Memory B cell (primary cell): ENCODE measurements around the gene DNAH17.

ENCODE experiments used
- ATAC-seq: fragments of 150-1000 bp; cut with Tn5 transposase; 2 replicates; pipeline ENCODE4 v1.10.0; 2021; ENCODE audit warnings: low read depth, mild to moderate bottlenecking, moderate library complexity
- DNase-seq, 2 donors: peaks; one replicate each; pipeline ENCODE4 v3.0.0; 2022; ENCODE audit warnings: low spot score in 2 of 2
- H3K27ac Mint-ChIP-seq: one replicate; pipeline ENCODE4 v1.8.0; 2022; ENCODE audit warnings: mild to moderate bottlenecking, moderate library complexity, mixed read lengths
- H3K27me3 Mint-ChIP-seq: one replicate; pipeline ENCODE4 v1.8.0; 2022; ENCODE audit warnings: mixed read lengths
- H3K36me3 Mint-ChIP-seq: one replicate; pipeline ENCODE4 v1.8.0; 2022; ENCODE audit warnings: mild to moderate bottlenecking, mixed read lengths
- H3K4me1 Mint-ChIP-seq: one replicate; pipeline ENCODE4 v1.8.0; 2022; ENCODE audit warnings: mixed read lengths
- H3K4me3 Mint-ChIP-seq: one replicate; pipeline ENCODE4 v1.8.0; 2022; ENCODE audit warnings: mild to moderate bottlenecking, moderate library complexity, mixed read lengths
- H3K9me3 Mint-ChIP-seq: one replicate; pipeline ENCODE4 v1.8.0; 2022; ENCODE audit warnings: mixed read lengths

Gene DNAH17

DNA sequence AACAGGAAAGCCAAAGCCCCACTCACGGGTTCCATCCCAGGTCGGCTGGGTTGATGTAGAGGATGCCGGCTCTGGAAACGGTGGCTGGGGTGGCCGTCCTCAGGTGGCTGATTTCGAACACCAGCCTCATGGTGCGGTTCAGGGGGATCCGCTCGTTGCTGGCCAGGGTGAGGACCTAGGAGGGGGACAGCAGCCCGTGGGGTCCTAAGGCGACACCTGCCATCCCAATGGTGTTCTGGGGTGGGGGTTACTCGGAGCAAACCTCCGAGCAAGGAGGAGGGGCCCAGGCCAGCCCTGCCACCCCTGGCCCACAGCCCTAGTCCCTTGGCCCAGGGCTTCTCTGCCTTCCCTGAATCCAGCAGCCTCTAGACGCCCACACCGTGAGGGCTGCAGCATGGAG is 86.5 kb downstream of the DNAH17 start:
- Mint-ChIP-seq H3K9me3 (no peaks in the 10 kb centered on the region), H3K27me3 (peaks cover 4% of the 10 kb centered on the region), H3K27ac (no peak overlapping the region), H3K4me1 (no peaks in the 10 kb centered on the region), H3K36me3 (no peaks in the 10 kb centered on the region), H3K4me3 (no peak overlapping the region)
- DNase-seq (no peak), ATAC-seq (no peak)

- H3K36me3 Mint-ChIP-seq, result no peaks in the 10 kb centered on the region
- no peak for ATAC-seq
Measured at GRCh38 chr17:78490156-78490555, 87.0 kb downstream of the DNAH17 start.

GRCh38 chr17:78488867-78489634 is 88.1 kb downstream of the DNAH17 start:
- Mint-ChIP-seq H3K27me3 (peaks cover 10% of the 10 kb centered on the region), H3K4me1 (peaks cover 4% of the 10 kb centered on the region), H3K9me3 (no peaks in the 10 kb centered on the region), H3K27ac (no peak overlapping the region), H3K4me3 (no peak overlapping the region), H3K36me3 (no peaks in the 10 kb centered on the region)
- DNase-seq (no peak), ATAC-seq (no peak)

More at GRCh38 chr17:78490156-78490555, 87.0 kb downstream of the DNAH17 start:
- no peaks in the 10 kb centered on the region for H3K9me3 Mint-ChIP-seq
- H3K27ac Mint-ChIP-seq, result no peak overlapping the region
- H3K4me1 Mint-ChIP-seq, result no peaks in the 10 kb centered on the region
- peaks cover 4% of the 10 kb centered on the region for H3K27me3 Mint-ChIP-seq
- no peak overlapping the region for H3K4me3 Mint-ChIP-seq
- no peak for DNase-seq

DNA sequence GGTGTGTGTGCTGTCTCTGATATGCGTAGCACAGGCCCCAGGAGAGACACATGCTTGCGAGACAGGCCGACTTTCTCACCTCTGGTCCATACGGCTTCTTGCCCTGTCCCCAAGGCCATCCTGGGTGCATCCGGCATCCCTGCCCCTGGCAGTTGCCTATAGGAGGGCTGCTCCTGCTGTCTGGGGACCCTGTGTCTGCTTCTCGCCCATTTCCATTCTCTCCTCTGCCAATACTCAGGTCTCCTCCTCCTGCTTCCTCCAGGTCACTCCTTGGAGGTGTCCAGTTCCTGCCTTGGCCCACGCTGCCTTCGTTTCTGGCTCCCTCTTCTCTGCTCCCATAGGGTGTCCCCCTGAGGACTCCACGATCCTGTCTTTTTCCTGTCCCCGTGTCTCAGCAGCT is 89.0 kb downstream of the DNAH17 start:
- no peaks in the 10 kb centered on the region for H3K36me3 Mint-ChIP-seq
- no peak overlapping the region for H3K27ac Mint-ChIP-seq
- DNase-seq (no peak), ATAC-seq (no peak)
- H3K4me1 Mint-ChIP-seq, result peaks cover 4% of the 10 kb centered on the region
- no peaks in the 10 kb centered on the region for H3K9me3 Mint-ChIP-seq
- no peak overlapping the region for H3K4me3 Mint-ChIP-seq
- peaks cover 9% of the 10 kb centered on the region for H3K27me3 Mint-ChIP-seq

GRCh38 chr17:78486946-78487680 is 90.1 kb downstream of the DNAH17 start:
- peaks cover 17% of the 10 kb centered on the region for H3K27me3 Mint-ChIP-seq
- no peak overlapping the region for H3K4me3 Mint-ChIP-seq
- ATAC-seq, result no peak
- no peak for DNase-seq
- H3K9me3 Mint-ChIP-seq, result no peaks in the 10 kb centered on the region
- H3K4me1 Mint-ChIP-seq, result peaks cover 4% of the 10 kb centered on the region
- no peak overlapping the region for H3K27ac Mint-ChIP-seq
- no peaks in the 10 kb centered on the region for H3K36me3 Mint-ChIP-seq

DNA sequence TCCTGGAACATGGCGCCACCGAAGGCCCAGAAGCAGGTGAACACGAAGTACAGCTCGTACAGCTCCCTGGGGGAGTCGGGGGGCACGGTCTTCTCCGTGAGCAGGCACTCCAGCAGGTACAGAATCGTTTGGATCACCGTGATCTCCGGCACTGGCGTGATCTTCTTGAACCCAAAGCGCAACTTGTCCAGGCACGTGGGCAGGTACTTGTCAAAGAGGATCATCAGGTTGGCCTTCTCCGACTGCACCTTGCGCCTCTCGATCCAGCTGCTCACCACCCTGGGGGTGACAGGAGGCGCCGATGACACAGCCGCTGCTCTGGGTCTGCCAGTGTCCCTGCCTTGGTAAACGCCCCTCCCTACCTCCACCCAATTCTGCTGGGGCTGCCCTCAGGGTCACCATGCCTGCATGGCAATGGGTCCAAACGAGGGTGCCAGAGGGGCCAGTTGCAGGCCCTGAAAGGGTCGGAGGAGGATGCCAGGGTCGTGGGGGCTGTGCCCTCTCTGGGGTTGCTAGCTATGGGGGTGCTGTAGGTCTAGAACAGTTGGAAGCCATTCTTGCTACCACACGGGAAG is 90.9 kb downstream of the DNAH17 start:
- Mint-ChIP-seq H3K27ac (no peak overlapping the region), H3K4me1 (peaks cover 4% of the 10 kb centered on the region), H3K36me3 (no peaks in the 10 kb centered on the region), H3K9me3 (no peaks in the 10 kb centered on the region), H3K27me3 (peaks cover 17% of the 10 kb centered on the region), H3K4me3 (no peak overlapping the region)
- no peak for DNase-seq
- no peak for ATAC-seq

- ATAC-seq, result no peak
- no peak overlapping the region for H3K4me3 Mint-ChIP-seq
Measured at GRCh38 chr17:78485290-78486168, 91.7 kb downstream of the DNAH17 start.

GRCh38 chr17:78484271-78485246 is 92.6 kb downstream of the DNAH17 start:
- Mint-ChIP-seq H3K4me1 (peaks cover 4% of the 10 kb centered on the region), H3K4me3 (peak overlapping the region; percentile 66), H3K36me3 (no peaks in the 10 kb centered on the region), H3K9me3 (no peaks in the 10 kb centered on the region), H3K27me3 (peaks cover 15% of the 10 kb centered on the region), H3K27ac (peak overlapping the region; percentile 5)
- ATAC-seq, result peak; percentile 88
- peak in 1 of 2 donors; percentile 57 for DNase-seq

More at GRCh38 chr17:78485290-78486168, 91.7 kb downstream of the DNAH17 start:
- peaks cover 4% of the 10 kb centered on the region for H3K4me1 Mint-ChIP-seq
- no peak for DNase-seq
- no peak overlapping the region for H3K27ac Mint-ChIP-seq
- no peaks in the 10 kb centered on the region for H3K9me3 Mint-ChIP-seq
- H3K36me3 Mint-ChIP-seq, result no peaks in the 10 kb centered on the region
- H3K27me3 Mint-ChIP-seq, result peaks cover 15% of the 10 kb centered on the region

- ATAC-seq (no peak), DNase-seq (no peak)
- H3K27ac Mint-ChIP-seq, result no peak overlapping the region
- peaks cover 12% of the 10 kb centered on the region for H3K27me3 Mint-ChIP-seq
- peaks cover 7% of the 10 kb centered on the region for H3K4me1 Mint-ChIP-seq
- no peaks in the 10 kb centered on the region for H3K9me3 Mint-ChIP-seq
- H3K4me3 Mint-ChIP-seq, result no peak overlapping the region
- H3K36me3 Mint-ChIP-seq, result no peaks in the 10 kb centered on the region
Measured at GRCh38 chr17:78479369-78479768, 97.8 kb downstream of the DNAH17 start.

- peaks cover 4% of the 10 kb centered on the region for H3K4me1 Mint-ChIP-seq
- no peak overlapping the region for H3K27ac Mint-ChIP-seq
- DNase-seq (no peak), ATAC-seq (no peak)
- no peaks in the 10 kb centered on the region for H3K9me3 Mint-ChIP-seq
- no peak overlapping the region for H3K4me3 Mint-ChIP-seq
- H3K27me3 Mint-ChIP-seq, result peaks cover 8% of the 10 kb centered on the region
- no peaks in the 10 kb centered on the region for H3K36me3 Mint-ChIP-seq
Measured at GRCh38 chr17:78478757-78479297, 98.4 kb downstream of the DNAH17 start.

GRCh38 chr17:78477913-78478756 is 99.1 kb downstream of the DNAH17 start:
- Mint-ChIP-seq H3K27ac (no peak overlapping the region), H3K36me3 (no peaks in the 10 kb centered on the region), H3K4me1 (peaks cover 4% of the 10 kb centered on the region), H3K4me3 (no peak overlapping the region), H3K27me3 (peaks cover 8% of the 10 kb centered on the region), H3K9me3 (no peaks in the 10 kb centered on the region)
- DNase-seq (no peak), ATAC-seq (no peak)

- H3K9me3 Mint-ChIP-seq, result no peaks in the 10 kb centered on the region
- no peak for DNase-seq
- no peak for ATAC-seq
- peaks cover 4% of the 10 kb centered on the region for H3K27me3 Mint-ChIP-seq
- H3K36me3 Mint-ChIP-seq, result no peaks in the 10 kb centered on the region
- H3K4me3 Mint-ChIP-seq, result no peak overlapping the region
- no peak overlapping the region for H3K27ac Mint-ChIP-seq
- H3K4me1 Mint-ChIP-seq, result peaks cover 9% of the 10 kb centered on the region
Measured at GRCh38 chr17:78476973-78477372, 100.2 kb downstream of the DNAH17 start.
